Heart right ventricle (tissue), 16 donors: Measurements from ENCODE around the gene ANKS1B. TPM values are rescaled to one million over a fixed set of nuclear protein-coding genes. Genes with fewer than 3 reads are reported as not detected.

Source experiments
- ATAC-seq, 8 donors: fragments of 200-7000 bp; cut with Tn5 transposase; one replicate each; pipeline ENCODE4 v1.9.1; 2020; ENCODE audit warnings: mild to moderate bottlenecking in 8 of 8, moderate library complexity in 8 of 8, moderate number of reproducible peaks in 1 of 8
- DNase-seq, 2 donors: peaks; one replicate each; pipeline ENCODE4 v3.0.0-alpha.2; 2020
- H3K27ac ChIP-seq, 10 donors: fragments of 200-600 bp; sonication (generic) in 2 of 10; one replicate each; pipeline versions ENCODE4 v1.5.0 to v1.8.0; 2020 to 2022; ENCODE audit warnings: mild to moderate bottlenecking in 3 of 10
- H3K27me3 ChIP-seq, 7 donors: fragments of 200-600 bp; one replicate each; pipeline ENCODE4 v1.8.0; 2021 to 2022; ENCODE audit warnings: mild to moderate bottlenecking in 2 of 7
- H3K36me3 ChIP-seq, 9 donors: fragments of 200-600 bp; sonication (generic) in 1 of 9; one replicate each; pipeline versions ENCODE4 v1.5.0 to v1.8.0; 2020 to 2022; ENCODE audit warnings: mild to moderate bottlenecking in 2 of 9
- H3K4me1 ChIP-seq, 9 donors: fragments of 200-600 bp; sonication (generic) in 1 of 9; one replicate each; pipeline versions ENCODE4 v1.5.0 to v1.8.0; 2020 to 2022; ENCODE audit warnings: mild to moderate bottlenecking in 4 of 9
- H3K4me3 ChIP-seq, 10 donors: fragments of 200-600 bp; sonication (generic) in 2 of 10; one replicate each; pipeline versions ENCODE4 v1.5.0 to v1.8.0; 2020 to 2022; ENCODE audit warnings: mild to moderate bottlenecking in 7 of 10, moderate library complexity in 2 of 10
- H3K9me3 ChIP-seq, 11 donors: fragments of 200-600 bp in 10 of 11; sonication (generic) in 2 of 11; one replicate each; pipeline versions ENCODE4 v1.5.0 to v1.8.0; 2013 to 2022; ENCODE audit warnings: mild to moderate bottlenecking in 2 of 11, control low read depth in 1 of 11, moderate library complexity in 1 of 11
- CTCF ChIP-seq, 9 donors: fragments of 200-600 bp; sonication (generic) in 2 of 9; IDR thresholded peaks; one replicate each; pipeline versions ENCODE4 v1.5.0 to v1.8.0; 2021 to 2022; ENCODE audit warnings: antibody characterized with exemption in 9 of 9, mild to moderate bottlenecking in 5 of 9, moderate library complexity in 1 of 9
- WGBS, 2 donors: extraction: QIAGEN DNeasy Blood & Tissue Kit; methylation state at CpG; one replicate each; pipeline ENCODE4 v1.1.7; 2013; ENCODE audit warnings: inconsistent platforms in 1 of 2; 5-methylcytosine and 5-hydroxymethylcytosine counted together
- intact Hi-C, 10 donors: fragments of 100-400 bp; cut with DNase I; formaldehyde crosslinking; loops; one replicate each; pipeline versions ENCODE4 v1.11.1 to v1.14.2; 2022
- polyA plus RNA-seq, 2 donors: library from polyadenylated mRNA; stranded (reverse); fragments of 200-250 nt; gene quantifications; one replicate each; pipeline ENCODE4 v1.2.3, GENCODE V29; 2013
- total RNA-seq, 10 donors: library from RNA; stranded (reverse); fragmentation: NEBNext Ultra II Directional in 3 of 10; extraction: Animal tissue kit (Norgen Biotek cat#: 25700) in 3 of 10; gene quantifications; one replicate each; pipeline versions ENCODE4 v1.2.1 to v1.2.4, GENCODE V29; 2021 to 2023
- donor health status: Arrhythmogenic right ventricular cardiomyopathy.
- donor health status: ischemic (EF 13 %, LVEDD 7.1; RV severe dilation, severe dysfunction).
- donor health status: healthy with polysubstance abuse.
- donor health status: DM: no; HTN: yes; CAD: no.
- donor health status: DM: no; HTN: no; CAD: no.
- donor health status: ischemic (EF 25% LVEDD 6.9; RV normal size, moderate dysfunction).
- donor health status: ischemic (EF 25% LVEDD 5.7; RV mildly dilated, moderate dysfunction).
- donor health status: healthy.
- donor health status: DM: yes; HTN: yes; CAD: no.
- donor health status: Ischemic cardiomyopathy.
- donor health status: ischemic (EF 35%, LVEDD 5.7; RV mildly dilated, moderate dysfunction).
- donor health status: nonischemic (EF 11% LVEDD 7.7; RV severe dilation, severe dysfunction).
- donor health status: DM: yes; HTN: yes; CAD: no.
- donor health status: PGD.
- donor health status: ischemic (EF 29% LVEDD 5.4; RV normal size, mild dysfunction).
- donor health status: nonischemic (EF 23%, LVEDD 6.1; RV moderate dilation, normal function).

The ANKS1B gene
- total and polyA plus RNA-seq, 12 donors, result 0.58 to 4.8 (median 1.8) TPM

GRCh38 chr12:98721204-98721702 lies 1263.5 kb downstream of the ANKS1B start:
- Histone ChIP-seq H3K27ac (no peak overlapping the region), H3K36me3 (peaks cover 0 to 100% (median 18%) of the 10 kb centered on the region in 9 donors), H3K9me3 (no peaks in the 10 kb centered on the region), H3K4me3 (no peak overlapping the region), H3K27me3 (no peaks in the 10 kb centered on the region), H3K4me1 (no peaks in the 10 kb centered on the region)
- TF ChIP-seq CTCF (IDR thresholded peaks at IDR 0.05), result no peak
- DNase-seq (no peak), ATAC-seq (no peak)
- intact Hi-C loops, result loop anchor here in 2 of 10 donors (10.0 kb wide), 1 partner anchor 274 kb away; no protein-coding TSS in a partner anchor
- 93 to 98% methylated on average over 2 of the region's 2 CpGs for WGBS, 2 donors

DNA sequence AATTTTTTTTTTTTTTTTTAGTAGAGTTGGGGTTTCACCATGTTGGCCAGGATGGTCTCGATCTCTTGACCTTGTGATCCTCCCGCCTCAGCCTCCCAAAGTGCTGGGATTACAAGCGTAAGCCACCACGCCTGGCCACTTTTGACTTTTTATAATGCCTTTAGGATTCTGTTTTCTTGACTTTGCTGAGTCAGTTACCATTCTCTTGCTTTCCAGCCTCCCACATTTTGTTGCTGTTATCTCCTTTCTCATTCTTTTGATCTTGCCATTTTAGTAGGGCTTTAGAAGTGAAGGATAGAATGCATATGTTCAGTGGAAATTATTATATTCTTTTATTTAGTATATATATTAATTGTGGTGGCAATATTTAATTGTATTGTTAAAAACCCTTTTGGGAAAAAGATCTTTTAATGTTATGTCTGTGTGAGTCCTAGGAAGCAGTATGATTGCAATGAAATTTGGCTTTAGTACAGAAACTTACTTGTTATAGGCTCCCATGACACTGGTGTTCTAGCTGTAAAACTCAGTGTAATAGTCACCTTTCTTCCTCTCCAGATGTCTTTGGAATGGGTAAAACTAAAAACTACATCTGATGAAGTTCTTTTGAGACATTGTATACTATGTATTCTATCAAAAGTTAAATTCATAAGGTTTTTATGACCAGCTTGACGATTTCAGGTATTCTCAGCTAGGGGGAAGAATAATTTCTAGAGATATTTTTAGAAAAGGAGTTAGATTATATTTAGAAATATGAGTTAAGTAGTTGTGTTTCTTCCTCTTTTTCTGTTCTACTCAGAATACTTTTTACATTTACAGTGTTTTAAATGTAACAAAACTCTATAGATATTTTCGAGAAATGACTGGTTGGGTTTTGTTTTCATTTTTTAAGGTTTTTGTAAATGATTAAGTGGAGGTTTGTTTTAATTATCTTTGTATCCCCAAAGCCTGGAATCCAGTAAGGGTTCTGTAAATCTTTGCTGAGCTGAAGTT lies 1264.9 kb downstream of the ANKS1B start:
- Histone ChIP-seq H3K36me3 (peaks cover 0 to 100% (median 21%) of the 10 kb centered on the region in 9 donors), H3K9me3 (no peaks in the 10 kb centered on the region), H3K4me1 (no peaks in the 10 kb centered on the region), H3K27me3 (no peaks in the 10 kb centered on the region), H3K4me3 (no peak overlapping the region), H3K27ac (no peak overlapping the region)
- DNase-seq (no peak), ATAC-seq (no peak)
- WGBS, 2 donors, result 94 to 96% methylated on average over 6 of the region's 6 CpGs
- intact Hi-C loops, result loop anchor here in 2 of 10 donors (10.0 kb wide), 1 partner anchor 275 kb away; no protein-coding TSS in a partner anchor
- TF ChIP-seq CTCF (IDR thresholded peaks at IDR 0.05), result no peak

DNA sequence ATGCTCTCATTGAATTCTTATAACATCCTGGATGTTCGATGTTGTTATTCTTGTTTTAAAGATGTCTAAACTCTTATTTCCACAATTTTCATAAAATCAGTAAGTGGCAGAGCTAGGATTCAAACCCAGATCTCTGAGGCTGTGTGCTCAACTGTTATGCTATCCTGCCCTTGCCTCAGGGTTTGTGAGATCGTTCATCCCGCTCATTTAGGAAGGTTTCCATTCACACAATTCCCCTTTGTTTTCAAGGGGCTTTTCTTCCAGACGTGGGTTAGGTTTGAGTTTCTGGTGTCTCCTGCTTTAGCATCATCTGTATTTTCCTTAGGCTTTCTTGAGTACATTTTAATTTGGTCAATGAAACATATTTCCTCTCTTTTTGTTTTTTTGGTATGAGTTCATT lies 1270.3 kb downstream of the ANKS1B start:
- 92% methylated on average over 4 of the region's 4 CpGs for WGBS, 2 donors
- no peak for ATAC-seq
- no peak for TF ChIP-seq CTCF (IDR thresholded peaks at IDR 0.05)
- intact Hi-C loops, result no loop called here
- no peaks in the 10 kb centered on the region for H3K27me3 ChIP-seq
- no peak for DNase-seq
- peaks cover 0 to 100% (median 19%) of the 10 kb centered on the region in 9 donors for H3K36me3 ChIP-seq
- no peak overlapping the region for H3K4me3 ChIP-seq
- H3K9me3 ChIP-seq, result no peaks in the 10 kb centered on the region
- no peak overlapping the region for H3K27ac ChIP-seq
- no peaks in the 10 kb centered on the region for H3K4me1 ChIP-seq

DNA sequence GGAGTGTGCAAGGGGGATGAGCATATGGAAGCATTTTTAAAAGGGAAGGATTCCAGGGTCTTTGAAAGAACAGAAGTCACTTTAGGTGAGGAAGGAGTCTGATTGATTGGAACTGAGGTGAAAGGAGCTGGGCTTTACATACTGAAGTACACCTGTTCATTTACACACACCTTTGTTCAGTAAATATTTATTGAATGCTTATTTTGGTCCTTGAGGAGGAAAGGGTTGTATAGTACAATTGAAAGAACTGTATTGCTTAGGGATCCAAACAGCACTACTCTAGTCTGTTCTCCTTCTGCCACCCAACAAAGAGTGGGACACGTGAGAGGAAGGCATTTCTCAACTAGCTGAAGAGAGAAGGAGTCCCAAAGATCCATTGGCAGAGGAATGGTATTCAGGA lies 1275.7 kb downstream of the ANKS1B start:
- ATAC-seq (no peak), DNase-seq (no peak)
- peaks cover 0 to 99% (median 18%) of the 10 kb centered on the region in 9 donors for H3K36me3 ChIP-seq

More for the DNA sequence above, 1275.7 kb downstream of the ANKS1B start:
- no peak overlapping the region for H3K4me3 ChIP-seq
- H3K27ac ChIP-seq, result no peak overlapping the region
- no peaks in the 10 kb centered on the region for H3K27me3 ChIP-seq
- no peak for TF ChIP-seq CTCF (IDR thresholded peaks at IDR 0.05)
- H3K4me1 ChIP-seq, result no peaks in the 10 kb centered on the region
- H3K9me3 ChIP-seq, result no peaks in the 10 kb centered on the region
- WGBS, 2 donors, result 69 to 91% methylated on average over 1 of the region's 1 CpG
- intact Hi-C loops, result no loop called here
